Daoy (cell line): ENCODE measurements around the gene CSNK1A1. TPM values are rescaled to one million over a fixed set of nuclear protein-coding genes. Genes with fewer than 3 reads are reported as not detected.
"Not testable (repeated sequence)": the region's sequence is repeated elsewhere in the genome, so short reads cannot be mapped to it uniquely, and the experiment has no call there.

Source experiments
- DNase-seq: peaks from one replicate; pipeline ENCODE4 v3.0.0-alpha.2; 2015; ENCODE audit warnings: low read depth
- total RNA-seq: library from RNA; depleted of rRNA; stranded (reverse); fragments of >200 nt; shearing (Covaris generic); gene quantifications from 2 replicates; pipeline ENCODE4 v1.2.3, GENCODE V29; 2014; rRNA removed

CSNK1A1 gene
- 298 and 334 TPM in 2 replicates for total RNA-seq

DNA sequence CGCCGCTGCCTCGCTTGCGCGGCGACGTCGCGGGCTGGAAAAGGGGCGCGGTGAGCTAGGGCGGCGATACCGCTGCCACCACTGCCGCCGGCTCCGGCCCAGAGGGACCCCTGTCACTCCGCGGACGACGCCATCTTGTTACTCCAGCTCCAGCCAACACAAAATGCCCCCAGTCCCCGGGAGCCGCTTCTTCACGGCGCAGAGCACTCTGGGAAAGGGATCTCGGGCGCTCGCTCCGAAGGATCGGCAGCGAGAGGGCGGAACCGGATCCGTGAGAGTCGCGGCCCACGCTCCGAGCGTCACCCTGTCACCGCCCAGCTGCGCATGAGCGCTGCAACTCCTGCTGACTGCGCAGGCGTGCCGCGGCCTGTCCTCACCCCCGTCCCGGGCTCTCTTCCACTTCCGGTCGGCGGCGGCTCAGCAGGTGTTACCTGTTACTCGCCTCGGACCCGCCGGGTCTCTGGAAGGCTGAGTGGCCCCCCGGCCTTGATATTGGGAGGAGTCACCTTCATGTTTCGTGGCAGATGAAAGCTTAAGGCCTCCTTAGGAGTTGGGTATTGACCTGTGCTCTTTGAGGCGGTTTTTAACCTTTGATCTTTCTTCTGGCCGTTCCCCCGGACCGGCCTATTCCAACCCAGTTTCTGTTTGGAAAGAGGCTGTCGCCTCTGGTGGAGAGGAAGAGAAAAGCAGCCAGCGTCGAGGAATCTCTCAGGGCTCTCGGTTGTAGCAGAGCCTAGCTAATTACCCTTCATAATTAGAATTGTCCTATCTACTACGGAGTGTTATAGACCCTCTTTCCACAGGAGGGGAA, at the start of gene CSNK1A1:
CSNK1A1 (minus strand) TSS at position 213 of the 811 bp plus-strand sequence. CDS start 475 bp downstream, outside the sequence.
- peak; percentile 100 for DNase-seq

- DNase-seq, result no peak
These were observed 49.7 kb upstream of the CSNK1A1 start for GRCh38 chr5:149600932-149601331.

DNA sequence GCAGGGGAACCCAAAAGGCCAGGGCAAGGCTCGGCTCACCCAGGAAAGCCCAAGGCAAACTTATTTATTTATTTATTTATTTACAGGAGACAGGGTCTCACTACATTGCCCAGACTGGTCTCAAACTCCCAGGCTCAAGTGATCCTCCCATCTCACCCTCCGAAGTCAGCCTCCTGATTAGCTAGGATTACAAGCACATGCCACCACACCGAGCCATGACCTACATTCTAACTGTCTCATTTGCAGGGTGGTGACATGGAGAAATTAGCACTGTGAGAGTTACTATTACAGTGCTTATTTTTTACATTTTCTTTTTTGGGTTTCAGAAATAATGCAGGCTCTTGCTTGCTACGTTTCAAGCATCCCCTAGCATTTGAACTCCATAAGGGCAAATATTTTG, 48.1 kb upstream of the CSNK1A1 start:
- DNase-seq, result no peak

DNA sequence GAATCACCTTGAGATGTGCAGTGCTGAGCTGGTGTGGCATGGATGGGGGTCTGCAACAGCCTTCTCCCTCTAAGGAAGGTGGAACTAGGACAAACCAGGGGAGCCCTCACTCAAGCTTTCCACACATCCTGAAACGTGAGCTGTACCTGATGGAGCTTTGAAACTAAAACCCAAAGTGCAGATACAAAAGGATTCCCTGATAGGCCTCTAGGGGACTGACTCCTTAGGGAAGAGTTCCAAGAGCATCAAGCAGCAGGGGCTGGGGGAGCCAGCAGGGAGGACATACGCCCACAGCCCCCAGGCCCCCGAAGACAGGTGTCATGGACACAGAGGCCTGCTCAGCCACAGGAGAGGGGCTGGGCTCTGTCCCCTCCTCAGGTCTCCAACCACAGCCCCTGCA, 47.7 kb upstream of the CSNK1A1 start:
- DNase-seq, result no peak

- not testable (repeated sequence) for DNase-seq
These were observed 47.0 kb upstream of the CSNK1A1 start for GRCh38 chr5:149598234-149598633.

DNA sequence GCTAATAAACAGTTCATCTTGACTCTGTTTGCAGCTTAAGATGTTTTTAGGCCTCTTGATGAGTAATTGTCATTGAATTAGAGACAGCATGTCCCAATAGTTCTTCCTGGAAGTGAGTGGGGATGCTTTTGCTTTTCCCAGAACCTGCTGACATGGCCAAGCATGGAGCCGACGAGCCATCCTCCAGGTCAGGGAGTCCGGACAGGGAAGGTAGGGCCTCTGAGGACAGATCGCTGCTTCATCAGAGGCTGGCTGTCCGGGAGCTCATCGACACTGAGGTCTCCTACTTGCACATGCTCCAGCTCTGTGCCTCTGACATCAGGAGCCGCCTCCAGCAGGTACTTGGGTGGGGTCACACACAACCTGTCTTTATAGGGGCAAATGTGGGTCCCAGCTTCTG, 46.4 kb upstream of the CSNK1A1 start:
- no peak for DNase-seq

DNA sequence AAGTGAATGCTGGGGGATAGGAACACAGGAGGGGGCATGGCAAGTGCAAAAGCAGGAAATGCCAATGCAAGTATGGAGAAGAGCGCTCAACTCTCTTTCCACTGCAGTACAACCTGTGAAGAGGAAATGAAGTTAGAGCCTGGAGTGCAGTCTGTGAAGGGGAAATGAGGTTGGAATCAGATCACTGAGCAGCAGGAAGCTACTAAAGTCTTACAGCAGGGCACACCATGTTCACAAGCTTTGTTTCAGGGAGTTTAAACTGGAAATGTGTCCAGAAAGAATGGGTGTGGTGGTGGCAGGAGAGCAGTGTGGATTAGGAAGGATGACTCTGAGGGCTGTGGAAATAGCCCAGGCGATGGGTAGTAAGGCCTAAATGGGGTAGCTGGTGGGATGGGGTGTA, 45.5 kb upstream of the CSNK1A1 start:
- no peak for DNase-seq

DNA sequence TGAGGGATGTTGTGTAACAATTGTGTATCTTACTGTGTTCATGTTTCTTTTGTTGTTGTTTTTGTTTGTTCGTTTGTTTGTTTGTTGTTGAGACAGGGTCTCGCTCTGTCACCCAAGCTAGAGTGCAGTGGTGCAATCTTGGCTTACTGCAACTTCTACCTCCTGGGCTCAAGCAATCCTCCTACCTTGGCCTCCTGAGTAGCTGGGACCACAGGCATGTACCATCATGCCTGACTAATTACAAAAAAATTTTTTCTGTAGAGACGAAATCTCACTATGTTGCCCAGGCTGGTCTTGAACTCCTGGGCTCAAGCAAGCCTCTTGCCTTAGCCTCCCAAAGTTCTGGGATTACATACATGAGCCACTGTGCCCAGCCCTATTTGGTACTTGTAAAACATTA, 43.9 kb upstream of the CSNK1A1 start:
- DNase-seq, result peak; percentile 44

DNA sequence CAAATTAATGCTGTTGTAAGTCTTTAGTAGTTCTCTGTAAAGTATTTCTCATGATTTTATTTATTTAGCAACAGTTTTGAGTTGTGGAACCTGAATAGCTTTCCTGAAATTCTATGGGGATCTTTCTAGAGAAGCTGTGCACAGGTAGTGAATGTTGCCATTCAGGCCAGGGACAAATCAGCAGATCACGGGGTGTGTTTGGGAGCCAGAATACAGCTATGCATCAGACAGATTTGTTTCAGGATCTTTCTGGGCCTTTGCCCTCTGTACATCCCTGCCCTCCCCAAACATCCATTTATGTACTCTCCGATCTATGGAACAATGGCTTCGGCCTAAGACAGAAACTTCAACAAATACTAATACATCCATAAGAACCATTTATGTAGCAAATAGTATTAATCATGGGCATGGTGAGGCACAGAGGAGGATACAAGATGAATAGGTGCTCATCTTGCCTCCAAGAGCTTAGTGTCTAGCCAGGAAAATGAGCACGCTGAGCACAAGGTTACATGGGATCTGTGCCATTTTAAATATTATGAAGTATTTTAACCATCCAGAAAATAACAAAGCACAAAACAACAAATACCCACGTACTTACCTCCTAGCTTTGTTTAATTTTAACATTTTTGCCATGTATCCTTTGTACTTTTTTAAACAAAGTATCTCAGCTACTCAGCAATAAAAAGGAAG, 43.1 kb upstream of the CSNK1A1 start:
- no peak for DNase-seq

- DNase-seq, result no peak
These were observed 42.1 kb upstream of the CSNK1A1 start for GRCh38 chr5:149593370-149593769.

- no peak for DNase-seq
These were observed 37.7 kb upstream of the CSNK1A1 start for GRCh38 chr5:149588936-149589335.

DNA sequence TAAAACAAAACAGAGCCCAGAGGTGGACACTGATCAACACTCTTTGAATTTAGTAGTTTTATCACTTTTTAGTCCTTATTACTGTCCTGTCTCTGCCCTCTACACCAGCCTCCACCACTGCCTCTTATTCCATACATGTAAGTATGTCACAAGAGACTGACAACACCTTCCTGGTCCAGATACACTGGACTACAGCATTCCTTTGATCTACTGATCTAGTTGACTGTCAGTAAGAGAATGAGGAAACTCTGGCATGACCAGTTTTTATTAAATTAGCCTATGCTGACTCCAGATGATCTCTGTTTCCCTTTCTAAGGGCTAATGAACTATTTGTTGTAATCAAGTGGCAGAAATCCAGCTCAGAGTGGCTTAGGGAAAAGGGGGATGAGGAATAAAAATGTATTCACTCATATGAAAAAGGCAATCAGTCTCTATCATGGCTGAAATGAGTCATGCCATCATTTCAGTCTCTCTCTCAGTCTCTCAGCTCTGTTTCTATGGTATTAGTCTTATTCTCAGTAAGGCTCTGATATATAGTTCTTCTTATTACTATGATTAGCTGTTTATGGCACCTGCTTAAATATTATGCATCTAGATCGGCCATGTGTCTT, 35.6 kb upstream of the CSNK1A1 start:
- no peak for DNase-seq

DNA sequence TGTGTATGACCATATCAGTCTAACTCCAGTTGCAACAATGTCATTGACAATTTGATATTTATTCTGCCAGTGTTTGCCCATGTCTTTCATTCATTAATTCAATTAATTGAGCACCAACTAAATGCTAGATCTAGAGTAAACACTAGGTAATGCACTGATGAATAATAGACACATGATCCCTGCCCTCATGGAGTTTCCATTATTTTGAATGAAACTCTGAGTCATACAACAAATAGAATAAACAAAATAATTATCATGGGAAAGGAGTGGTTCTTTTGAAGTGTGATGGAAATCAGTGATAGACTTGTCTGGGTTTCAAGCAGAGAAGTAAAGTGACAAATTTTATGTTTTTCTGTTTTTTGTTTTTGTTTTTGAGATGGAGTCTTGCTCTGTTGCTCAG, 34.7 kb upstream of the CSNK1A1 start:
- no peak for DNase-seq

- DNase-seq, result no peak
These were observed 32.9 kb upstream of the CSNK1A1 start for GRCh38 chr5:149584121-149584520.

GRCh38 chr5:149583394-149583793, 32.2 kb upstream of the CSNK1A1 start:
- DNase-seq, result no peak

DNA sequence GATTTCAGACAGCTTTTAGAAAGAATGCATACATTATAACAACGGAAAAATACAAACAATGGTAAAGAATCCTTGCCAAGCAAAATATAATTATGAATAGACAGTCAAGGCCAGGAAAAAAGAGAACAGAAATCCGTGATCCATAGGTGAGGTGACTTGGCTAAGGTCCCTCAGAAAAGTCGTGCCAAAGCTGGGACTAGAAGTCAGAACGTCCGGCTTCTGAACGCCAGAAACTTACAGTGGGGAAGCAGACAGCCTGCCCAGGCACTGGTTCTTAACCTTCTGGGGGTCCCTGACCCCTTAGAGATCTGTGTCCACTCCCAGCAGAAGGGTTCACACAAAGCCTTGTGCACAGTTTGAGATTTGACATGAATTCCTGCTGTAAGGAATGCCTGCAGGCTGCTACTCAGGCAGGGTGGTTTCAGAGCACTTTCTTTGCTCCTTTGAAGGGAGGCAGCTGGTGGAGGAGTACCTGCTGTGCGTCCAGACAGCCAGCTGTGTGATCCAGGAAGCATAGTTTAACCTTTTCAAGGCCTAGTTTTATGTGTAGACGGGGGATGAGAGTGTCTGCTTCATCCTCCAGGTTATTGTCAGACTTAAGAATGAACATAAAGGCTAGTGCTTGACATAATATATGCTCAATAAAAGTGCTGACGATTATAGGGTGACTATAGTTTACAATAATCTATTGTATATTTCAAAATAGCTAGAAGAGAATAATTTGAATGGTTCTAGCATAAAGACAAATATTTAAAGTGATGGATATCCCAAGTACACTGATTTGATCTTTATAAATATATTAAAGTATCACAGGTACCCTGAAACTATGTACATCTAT, 30.9 kb upstream of the CSNK1A1 start:
- peak; percentile 21 for DNase-seq

GRCh38 chr5:149581192-149581861, 30.1 kb upstream of the CSNK1A1 start, which contains the start of gene ARHGEF37:
Gene ARHGEF37, plus strand, starts transcription at chr5:149581498. Its CDS starts 16,272 bp downstream, at chr5:149597770.
- DNase-seq, result peak; percentile 70

DNA sequence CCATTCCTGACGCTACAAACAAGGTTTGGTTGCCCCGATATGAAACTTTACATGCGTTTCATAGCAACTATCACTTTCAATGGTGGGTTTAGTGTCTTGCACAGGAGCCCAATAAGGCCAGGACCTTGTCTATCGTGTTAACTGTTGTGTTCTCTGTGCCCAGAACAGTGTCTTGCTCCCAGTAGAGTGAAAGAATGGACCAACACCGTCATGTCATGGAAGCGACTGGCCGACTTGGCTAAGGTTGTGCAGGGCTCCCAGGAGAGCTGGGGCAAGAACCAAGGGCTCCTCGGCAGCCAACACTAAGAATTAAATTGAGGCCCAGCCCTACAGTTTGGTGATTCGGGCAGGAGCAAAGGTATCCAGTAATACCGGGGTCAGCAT, 29.6 kb upstream of the CSNK1A1 start:
- DNase-seq, result no peak

- DNase-seq, result no peak
These were observed 27.7 kb upstream of the CSNK1A1 start for GRCh38 chr5:149578896-149579295.

- no peak for DNase-seq
These were observed 24.8 kb upstream of the CSNK1A1 start for GRCh38 chr5:149576021-149576420.

GRCh38 chr5:149575131-149575530, 23.9 kb upstream of the CSNK1A1 start:
- DNase-seq, result no peak
